HG02943 (cell line): ENCODE measurements around the gene PSAT1.

Experiments used
- ATAC-seq: cut with Tn5 transposase; IDR thresholded peaks from one replicate; pipeline ENCODE4 v1.9.1; 2021; ENCODE audit warnings: mild to moderate bottlenecking, low read depth, moderate library complexity; ENCODE audit not compliant: unreplicated experiment

The PSAT1 gene

GRCh38 chr9:78358329-78359051 lies 61.6 kb downstream of the PSAT1 start:
- ATAC-seq, result no peak

- ATAC-seq, result no peak
Observed at GRCh38 chr9:78363221-78363620, 66.3 kb downstream of the PSAT1 start.

GRCh38 chr9:78365748-78366697 lies 69.1 kb downstream of the PSAT1 start:
- ATAC-seq, result no peak

- no peak for ATAC-seq
Observed at GRCh38 chr9:78366827-78367226, 69.9 kb downstream of the PSAT1 start.

GRCh38 chr9:78368236-78368635 lies 71.3 kb downstream of the PSAT1 start:
- ATAC-seq, result no peak

GRCh38 chr9:78369639-78370219 lies 72.8 kb downstream of the PSAT1 start:
- no peak for ATAC-seq

GRCh38 chr9:78370991-78371390 lies 74.1 kb downstream of the PSAT1 start:
- ATAC-seq, result no peak

- ATAC-seq, result no peak
Observed at GRCh38 chr9:78371981-78372380, 75.1 kb downstream of the PSAT1 start.
